A549 (cell line): ENCODE results near the gene APCDD1.

Experiments used
- CTCF ChIP-seq: fragments of >200 bp; sonication (Bioruptor Twin); formaldehyde crosslinking; IDR thresholded peaks from 3 replicates; pipeline ENCODE4 v1.5.1; 2016
- EP300 ChIP-seq, 2 experiments: fragments of >200 bp; sonication (Bioruptor Twin); formaldehyde crosslinking; IDR thresholded peaks; 2 replicates in 1 of 2; 3 replicates in 1 of 2; pipeline ENCODE4 v1.6.1; 2016 to 2017
- HDAC2 ChIP-seq: fragments of 200-600 bp; sonication (generic); IDR thresholded peaks from 2 replicates; pipeline ENCODE4 v1.6.1; 2016
- HMGXB4 ChIP-seq: fragments of 250-450 bp; sonication (Bioruptor Pico); IDR thresholded peaks from 2 replicates; pipeline ENCODE4 v1.5.0; 2021; ENCODE audit warnings: mild to moderate bottlenecking, moderate library complexity, borderline replicate concordance
- JUN ChIP-seq, 2 experiments: fragments of >200 bp; sonication (Bioruptor Twin); formaldehyde crosslinking; IDR thresholded peaks; 2 replicates in 1 of 2; 3 replicates in 1 of 2; pipeline ENCODE4 v1.6.1; 2016 to 2017
- MYC ChIP-seq: IDR thresholded peaks from 2 replicates; pipeline ENCODE4 v1.6.1; 2012; ENCODE audit warnings: mild to moderate bottlenecking, inconsistent platforms, low read length, improper control_type of control experiment, borderline replicate concordance
- POLR2A ChIP-seq: IDR thresholded peaks from 2 replicates; pipeline ENCODE4 v1.6.1; 2012; ENCODE audit warnings: mild to moderate bottlenecking, low read length
- RAD21 ChIP-seq, 2 experiments: fragments of >200 bp in 1 of 2; sonication (Bioruptor Twin) in 1 of 2; formaldehyde crosslinking in 1 of 2; IDR thresholded peaks in 1 of 2; conservative IDR thresholded peaks in 1 of 2; 2 replicates in 1 of 2; 3 replicates in 1 of 2; pipeline ENCODE4 v1.6.1; 2012 to 2018; ENCODE audit warnings: inconsistent platforms in 1 of 2
- RCOR1 ChIP-seq: fragments of 150-350 bp; IDR thresholded peaks from 2 replicates; pipeline ENCODE4 v1.6.1; 2014; ENCODE audit warnings: antibody characterized with exemption, low read length, low read depth
- REST ChIP-seq: fragments of 200-600 bp; sonication (generic); IDR thresholded peaks from 2 replicates; pipeline ENCODE4 v1.6.1; 2016; ENCODE audit warnings: antibody characterized with exemption, mild to moderate bottlenecking, moderate library complexity
- RFX5 ChIP-seq: fragments of 450-650 bp; IDR thresholded peaks from 2 replicates; pipeline ENCODE4 v1.7.1; 2014; ENCODE audit warnings: antibody characterized with exemption, mild to moderate bottlenecking, moderate library complexity

GRCh38 chr18:10465174-10465939 is 10.9 kb downstream of the APCDD1 start:
- no peak for TF ChIP-seq RFX5
- TF ChIP-seq EP300 (IDR thresholded peaks at IDR 0.05), result no peak
- TF ChIP-seq CTCF, result no peak
- TF ChIP-seq POLR2A, result no peak
- no peak for TF ChIP-seq JUN (IDR thresholded peaks at IDR 0.05)
- TF ChIP-seq HDAC2, result no peak
- TF ChIP-seq RAD21 (conservative IDR thresholded peaks at IDR 0.05 in 1 of 2, IDR thresholded peaks at IDR 0.05 in 1 of 2), result no peak
- TF ChIP-seq RCOR1, result no peak
- no peak for TF ChIP-seq HMGXB4 (CRISPR knock-in tag)
- TF ChIP-seq MYC, result no peak
- TF ChIP-seq REST, result no peak
